GM19324 (cell line): Measurements from ENCODE around the gene OXER1.

Experiments used
- ATAC-seq: cut with Tn5 transposase; IDR thresholded peaks from one replicate; pipeline ENCODE4 v1.9.1; 2021; ENCODE audit warnings: mild to moderate bottlenecking, moderate library complexity; ENCODE audit not compliant: unreplicated experiment, low FRiP score

The OXER1 gene

DNA sequence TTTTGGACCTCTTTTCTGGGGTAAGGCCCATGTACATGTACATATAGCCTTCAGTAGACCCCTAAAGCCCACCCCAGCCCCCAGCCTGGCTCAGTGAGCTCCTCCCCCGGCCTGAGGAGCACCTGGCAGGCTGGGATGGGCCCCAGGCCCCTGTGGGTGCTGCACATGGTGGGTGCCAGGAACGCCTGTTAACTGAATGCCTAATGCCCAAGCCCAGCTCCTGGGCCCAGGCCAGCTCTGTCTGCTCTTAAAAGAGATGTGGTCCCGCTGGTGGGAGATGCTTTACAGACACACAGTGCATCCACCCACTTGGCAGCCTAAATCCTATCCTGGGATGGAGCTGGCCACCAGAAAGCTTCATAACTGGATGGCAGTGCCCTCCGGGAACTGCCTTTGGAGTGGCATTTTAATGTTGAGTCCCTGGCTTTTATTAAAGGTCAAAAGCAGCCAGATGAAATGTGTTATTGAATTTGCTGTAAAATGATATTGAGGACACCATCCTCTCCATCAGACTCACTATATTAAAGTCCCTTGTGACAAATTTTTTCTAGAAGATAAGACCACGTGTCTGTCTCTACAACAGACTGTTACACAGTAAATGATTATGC is 7.7 kb upstream of the OXER1 start:
- ATAC-seq, result no peak

DNA sequence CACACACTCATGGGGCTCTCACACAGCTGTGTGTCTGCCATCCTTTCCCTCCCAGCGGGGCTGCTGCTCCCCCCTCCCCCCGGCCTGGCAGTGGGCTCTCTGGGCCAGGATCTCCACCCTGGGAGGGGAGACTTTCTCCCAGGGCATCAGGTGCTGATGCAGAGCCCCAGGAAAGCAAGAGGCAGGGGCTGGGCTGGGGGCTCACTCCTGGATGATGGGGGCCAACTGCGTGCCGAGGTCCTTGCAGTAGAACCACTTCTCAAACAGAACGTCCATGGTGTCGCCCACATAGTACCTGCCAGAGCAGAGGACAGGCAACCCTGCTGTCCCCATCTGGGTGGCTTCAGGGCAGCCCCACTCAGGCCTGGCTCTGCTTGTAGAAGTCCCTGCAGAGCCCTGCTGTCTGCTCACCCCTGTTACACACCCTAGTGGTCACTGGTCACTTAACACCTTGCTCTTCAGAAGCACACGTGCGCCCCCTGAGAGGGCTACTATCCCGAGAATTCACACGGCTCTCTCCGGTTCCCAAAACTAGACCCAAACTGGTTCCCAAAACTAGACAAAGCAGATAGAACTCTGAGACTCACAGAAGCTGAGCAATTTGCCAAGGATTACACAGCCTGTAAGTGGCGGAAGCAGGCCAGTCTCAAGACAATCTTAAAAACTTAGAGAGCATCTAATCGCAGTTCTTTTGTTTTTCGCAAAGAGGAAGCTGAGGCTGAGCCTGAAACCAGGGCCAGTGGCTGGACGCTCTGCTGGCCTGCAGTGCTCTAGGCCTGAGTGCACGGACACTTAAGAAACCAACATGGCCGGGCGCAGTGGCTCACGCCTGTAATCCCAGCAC is 6.6 kb upstream of the OXER1 start:
- ATAC-seq, result no peak

DNA sequence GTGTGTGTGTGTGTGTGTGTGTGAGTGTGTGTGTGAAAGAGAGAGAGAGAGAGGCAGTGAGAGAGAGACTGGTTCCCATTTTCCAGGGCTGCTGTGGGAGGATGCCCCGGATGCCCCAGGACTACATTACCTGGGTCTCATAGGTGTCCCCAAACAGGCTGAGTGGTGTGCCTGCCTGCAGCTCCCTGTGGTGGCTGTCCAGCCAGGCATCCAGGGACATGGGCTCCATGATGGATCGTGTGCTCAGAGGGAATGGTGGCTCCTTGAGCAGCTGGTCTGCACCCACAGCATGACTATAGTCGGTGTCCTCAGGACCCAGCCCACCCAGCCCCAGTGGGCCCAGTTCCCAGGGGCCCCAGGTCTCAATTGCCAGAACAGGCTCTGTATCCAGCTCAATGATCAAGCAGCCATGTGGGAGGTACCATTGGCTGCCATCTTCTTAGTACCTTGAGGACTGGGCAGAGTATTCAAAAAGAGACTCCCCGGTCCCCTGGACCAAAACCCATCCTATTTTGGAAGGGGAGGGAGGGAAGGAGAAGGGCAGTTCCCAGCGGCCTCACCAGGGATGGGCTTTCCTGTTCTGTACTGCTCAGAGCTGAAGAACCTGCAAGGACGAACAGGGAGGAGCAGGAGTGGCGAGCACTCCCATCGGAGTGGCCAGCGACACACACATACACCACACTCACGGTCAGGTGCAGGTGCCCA is 5.8 kb upstream of the OXER1 start:
- ATAC-seq, result no peak

DNA sequence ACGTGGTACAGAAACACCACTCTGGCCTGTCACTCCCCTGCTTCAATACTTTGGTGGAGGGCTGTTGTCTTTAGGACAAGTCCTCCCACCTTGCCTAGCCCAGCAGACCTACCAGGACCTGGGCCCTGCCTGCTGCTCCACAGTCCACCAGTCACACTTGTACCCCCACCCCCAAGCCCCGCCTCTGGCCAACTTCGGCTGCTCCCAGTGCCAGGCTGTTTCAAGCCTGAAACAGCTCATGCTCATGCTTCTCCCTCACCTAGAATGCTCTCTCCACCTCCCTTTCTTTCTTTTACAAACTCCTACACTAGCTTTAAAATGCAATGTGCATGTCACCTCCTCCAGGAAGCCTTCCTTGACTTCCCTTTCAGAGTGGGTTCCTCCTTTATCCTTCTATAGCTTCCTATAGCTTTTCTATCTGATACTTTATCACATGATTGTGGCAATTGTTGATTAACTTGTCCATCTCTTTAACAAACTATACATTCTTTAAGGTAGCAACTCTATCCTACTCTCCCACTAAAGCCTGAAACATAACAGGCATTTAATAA is 4.8 kb upstream of the OXER1 start:
- no peak for ATAC-seq

DNA sequence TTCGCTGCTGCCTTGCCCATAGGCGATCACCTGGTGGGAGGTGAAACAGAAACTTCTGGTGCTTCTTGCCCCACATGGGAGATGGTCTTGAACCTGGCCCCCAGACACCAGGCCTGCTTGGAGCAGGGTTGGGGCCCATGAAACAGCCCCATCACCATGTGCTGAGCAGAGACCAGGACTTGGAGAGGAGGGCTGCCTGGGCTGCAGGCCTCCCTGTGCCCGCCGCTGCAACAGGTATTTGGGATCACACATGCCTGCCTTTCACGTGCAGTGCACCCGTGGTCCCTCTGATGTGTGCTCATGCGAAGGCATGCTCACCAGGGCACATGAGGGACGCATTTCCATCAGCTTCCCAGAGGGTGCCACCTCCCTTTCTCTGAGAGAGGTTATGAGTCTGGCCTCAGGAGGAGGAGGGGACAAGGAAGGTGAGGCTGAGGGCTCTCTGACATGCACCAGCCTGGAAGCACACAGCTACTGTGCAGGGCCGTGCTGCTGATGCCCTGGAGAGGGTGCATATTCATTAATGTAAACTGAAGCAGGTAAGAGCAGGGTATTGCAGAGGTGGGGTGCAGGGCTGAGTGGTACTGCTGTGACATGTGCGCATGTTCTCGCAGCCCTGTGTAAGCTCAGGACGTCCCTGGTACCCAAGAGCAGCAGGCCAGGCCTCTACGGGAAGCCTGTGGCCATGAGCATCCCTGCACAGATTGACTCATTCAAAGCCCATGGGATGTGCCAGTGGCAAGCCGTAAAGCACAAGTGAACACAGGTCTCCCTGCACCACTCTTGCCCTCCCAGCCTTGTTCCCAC is 4.2 kb upstream of the OXER1 start:
- ATAC-seq, result no peak

DNA sequence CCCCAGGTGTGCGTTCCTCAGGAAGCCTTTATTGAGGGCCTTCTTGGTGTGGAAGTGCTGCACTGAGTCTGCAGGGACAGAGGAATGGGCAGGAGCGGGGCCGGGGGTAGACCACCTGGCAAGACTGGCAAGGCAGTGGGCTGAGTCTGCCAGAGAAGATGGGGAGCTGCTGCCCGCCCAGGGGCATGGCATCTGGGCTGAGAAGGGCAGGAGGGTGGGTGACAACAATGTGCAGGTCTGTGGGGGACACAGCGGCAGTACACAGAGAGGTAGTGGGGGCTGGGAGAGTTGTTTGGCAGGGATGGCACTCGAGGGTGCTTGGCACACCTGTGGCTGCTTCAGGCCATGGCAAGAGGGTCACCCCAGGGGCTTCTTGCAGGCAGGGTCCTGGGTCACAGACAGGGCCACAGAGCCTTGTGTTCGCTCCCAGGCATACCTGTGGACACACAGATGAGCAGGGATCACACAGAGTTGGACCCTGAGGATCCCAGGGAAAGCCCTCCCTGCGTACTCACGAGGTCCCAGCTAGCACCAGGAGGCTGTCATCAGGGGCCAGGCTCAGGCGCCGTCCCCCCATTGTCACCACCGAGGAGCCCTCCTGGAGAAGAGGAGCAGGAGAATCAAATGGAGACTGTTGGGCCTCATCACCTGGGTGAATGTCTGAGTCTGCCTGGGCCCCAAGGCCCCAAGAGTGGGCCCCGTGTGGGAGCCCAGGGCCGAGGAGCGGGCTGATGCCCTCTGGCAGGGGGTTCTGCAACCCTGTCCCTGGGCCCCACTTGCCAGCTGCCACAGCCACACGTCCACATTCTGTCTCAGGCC is 3.4 kb upstream of the OXER1 start:
- no peak for ATAC-seq

DNA sequence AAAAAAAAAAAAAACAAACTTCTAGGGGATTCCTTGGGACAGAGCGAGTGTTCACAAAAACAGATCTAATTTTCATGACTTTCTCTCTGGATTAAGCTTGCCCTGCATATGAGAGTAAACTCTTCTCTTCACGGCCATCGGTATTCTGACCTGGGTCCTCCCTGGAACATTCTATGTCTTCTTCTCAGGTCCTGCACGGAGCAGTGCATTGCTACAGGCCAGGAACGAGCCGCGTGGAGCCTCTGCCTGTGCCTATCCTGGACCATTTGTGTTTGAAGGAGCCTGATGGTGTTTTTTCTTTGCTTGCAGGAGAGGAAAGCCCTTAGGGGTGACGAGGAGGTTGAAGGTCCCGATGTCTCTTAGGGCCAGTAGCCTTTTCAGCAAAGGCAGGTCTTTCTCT is 1.8 kb upstream of the OXER1 start:
- no peak for ATAC-seq

DNA sequence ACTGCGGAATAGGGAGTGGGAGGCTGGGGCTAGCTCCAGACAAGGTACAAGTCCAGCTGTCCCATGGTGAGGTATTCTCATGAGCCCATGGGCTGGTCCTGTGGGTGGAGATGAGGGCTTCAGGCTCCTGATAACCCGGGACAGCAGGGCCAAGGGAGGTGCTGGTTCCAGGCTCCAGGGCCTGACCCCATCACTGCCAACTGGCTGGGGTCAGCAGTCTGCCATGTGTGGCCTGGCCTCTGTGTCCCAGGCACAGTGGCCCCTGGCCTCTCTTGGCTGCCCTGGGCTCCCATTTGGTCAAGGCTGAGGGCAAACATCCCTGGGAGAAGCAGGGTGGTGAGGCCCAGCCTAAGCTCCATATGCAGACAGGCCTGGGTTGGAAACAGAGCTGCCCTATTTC is 966 bp upstream of the OXER1 start:
- ATAC-seq, result no peak

DNA sequence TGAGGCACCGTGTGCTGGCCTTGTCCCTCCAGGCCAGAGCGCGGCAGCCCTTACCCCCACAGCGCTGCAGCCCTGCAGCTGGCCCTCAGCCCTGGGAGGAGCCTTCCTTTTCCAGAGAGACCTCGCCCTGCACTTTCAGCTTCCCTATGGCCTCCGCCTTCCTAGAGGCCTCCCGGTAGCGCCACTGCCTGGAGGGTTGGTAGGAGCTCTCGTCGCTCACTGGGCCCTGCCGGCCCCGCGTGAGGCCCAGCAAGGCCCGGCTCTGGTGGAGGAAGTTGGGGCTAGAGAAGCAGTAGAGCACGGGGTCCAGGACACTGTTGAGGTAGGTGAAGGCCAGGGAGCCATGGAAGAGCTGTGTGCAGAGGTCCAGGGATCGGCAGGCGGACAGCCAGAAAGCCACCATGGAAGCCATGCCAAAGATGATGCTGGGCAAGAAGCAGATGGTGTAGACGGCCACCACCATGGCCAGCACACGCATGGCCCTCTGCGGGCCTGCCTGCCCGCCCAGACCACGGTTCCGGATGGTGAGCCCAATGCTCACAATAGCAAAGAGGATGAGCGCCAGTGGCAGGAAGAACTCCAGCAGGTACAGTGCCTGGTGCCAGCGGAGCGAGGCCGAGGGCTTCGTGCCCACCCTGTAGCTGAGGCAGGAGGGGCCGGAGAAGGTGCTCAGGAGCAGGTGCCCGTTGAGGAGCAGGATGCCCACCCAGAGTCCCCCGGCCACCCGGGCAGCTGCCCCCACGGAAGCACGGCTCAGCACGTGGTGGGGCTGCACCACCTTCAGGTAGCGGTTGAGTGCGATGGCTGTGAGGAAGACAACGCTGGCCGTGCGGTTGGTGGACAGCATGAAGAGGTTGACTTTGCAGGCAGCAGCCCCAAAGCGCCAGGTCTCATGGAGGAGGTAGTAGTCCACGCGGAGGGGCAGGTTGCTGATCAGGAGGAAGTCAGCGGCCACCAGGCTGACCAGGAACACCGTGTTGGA is 821 bp downstream of the OXER1 start:
- no peak for ATAC-seq

DNA sequence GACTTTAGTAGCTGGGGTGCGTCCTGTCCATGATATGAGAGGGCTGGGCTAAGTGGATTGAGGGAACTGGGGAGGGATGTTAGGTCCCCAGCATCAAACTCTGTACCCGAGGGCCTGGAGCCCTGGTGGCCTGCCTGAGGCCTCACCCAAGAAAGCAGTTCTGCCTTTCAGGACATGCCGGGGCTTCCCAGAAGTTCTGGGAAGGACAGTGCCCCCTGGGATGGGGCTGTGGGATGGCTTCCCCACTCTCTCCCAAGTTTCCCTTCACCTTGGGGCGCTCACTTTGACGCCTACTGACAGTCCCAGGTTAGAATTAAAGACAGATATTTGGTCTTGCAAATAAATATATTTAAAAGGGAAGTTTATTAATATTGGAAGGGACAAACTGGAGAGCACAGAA is 1.8 kb downstream of the OXER1 start:
- ATAC-seq, result no peak

DNA sequence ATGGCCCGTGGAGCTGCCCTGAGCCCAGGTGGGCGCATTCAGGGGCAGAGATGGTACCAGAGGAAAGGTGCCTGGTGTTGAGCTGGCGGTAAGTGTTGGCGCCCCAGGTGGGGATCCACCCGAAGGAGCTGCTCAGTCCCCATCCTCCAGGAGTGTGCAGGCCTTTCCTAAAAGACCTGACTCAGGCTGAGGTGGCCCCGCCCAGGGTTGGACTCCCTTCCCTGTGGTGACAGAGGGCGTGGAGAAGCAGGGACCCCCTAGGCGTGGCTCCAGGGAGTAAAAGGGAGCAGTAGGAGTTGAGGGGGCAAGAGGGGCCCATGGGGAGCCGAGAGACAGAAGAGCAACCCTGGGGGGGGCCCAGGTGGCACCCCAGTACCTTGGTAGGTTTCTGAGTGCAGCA is 2.4 kb downstream of the OXER1 start:
- no peak for ATAC-seq

DNA sequence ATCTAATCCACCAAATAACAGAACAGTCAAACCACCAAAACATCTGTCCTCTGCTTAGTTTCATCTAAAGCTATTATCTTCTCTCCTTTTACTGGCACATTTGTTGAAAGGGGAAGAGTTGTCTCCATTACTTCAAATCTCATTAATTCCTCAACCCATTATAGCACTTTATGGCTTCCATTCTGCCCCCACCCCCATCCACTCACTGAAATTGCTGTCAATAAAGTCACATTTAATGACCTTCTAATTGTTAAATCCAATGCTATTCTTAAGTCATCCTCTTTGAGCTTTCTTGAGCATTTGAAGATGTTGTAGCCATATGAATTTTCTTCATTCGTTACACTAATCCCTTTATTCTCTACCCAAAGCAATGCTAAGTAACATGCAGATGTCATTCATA is 5.2 kb downstream of the OXER1 start:
- no peak for ATAC-seq

DNA sequence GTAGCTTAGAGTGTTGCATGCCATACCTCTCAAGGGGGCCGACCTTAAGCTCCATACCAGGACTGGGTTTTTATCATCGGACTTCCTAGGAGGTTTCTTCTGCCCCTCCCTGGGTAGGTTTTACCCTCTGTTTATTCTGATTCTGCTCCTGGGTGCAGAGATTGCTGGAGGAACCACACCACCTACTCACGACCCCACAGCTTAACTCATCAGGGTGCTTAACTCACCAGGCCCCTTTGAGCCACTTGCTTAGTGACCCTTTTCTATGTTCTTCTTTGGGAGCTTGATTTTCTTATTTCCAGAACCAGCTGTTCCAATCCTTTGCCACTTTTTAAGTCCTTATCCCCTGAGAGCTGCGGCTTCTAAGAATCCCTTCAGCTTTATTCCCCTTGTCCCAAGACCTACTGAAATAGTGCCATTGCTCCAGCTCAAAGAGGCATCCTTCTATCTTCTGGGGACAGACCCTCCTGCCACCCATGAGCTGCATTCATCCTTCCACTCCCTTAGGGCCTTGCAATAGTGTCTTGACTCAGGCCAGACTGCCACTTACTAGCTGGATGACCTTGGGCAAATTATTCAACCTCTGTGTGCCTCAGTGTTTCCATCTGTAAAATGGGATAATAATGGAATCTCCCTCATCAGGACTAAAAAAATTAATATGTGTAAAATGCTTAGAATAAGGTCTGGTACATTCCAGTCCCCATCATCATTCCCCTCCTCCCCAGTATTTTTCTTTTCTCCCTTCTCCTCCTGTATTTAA is 5.8 kb downstream of the OXER1 start:
- ATAC-seq, result no peak

DNA sequence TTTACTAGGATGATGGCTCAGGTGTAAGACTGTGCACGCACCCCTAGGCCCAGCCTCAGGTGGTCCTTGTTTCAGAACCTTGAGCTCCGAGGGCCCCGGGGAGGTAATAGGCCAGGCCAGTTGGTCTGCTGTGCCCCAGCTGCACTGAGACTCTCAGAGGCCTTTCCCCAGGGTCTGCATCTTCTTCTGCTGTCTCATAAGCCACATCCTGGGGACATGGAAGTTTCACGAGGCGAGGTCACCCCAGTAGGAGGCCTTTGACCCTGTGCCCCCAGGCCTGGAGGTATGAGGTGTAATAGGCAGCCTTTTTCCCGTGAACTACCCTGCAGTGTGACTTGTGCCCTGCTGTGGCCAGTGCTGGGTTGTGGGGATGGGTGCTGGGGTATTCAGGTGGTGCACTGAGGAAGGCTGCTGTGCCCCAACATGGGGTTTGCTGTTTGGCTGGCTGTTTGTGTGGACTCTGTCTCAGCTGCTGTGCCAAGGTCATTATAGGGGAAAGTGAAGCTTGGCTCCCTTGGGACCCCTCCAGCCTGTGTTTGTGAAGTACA is 6.9 kb downstream of the OXER1 start:
- ATAC-seq, result no peak

DNA sequence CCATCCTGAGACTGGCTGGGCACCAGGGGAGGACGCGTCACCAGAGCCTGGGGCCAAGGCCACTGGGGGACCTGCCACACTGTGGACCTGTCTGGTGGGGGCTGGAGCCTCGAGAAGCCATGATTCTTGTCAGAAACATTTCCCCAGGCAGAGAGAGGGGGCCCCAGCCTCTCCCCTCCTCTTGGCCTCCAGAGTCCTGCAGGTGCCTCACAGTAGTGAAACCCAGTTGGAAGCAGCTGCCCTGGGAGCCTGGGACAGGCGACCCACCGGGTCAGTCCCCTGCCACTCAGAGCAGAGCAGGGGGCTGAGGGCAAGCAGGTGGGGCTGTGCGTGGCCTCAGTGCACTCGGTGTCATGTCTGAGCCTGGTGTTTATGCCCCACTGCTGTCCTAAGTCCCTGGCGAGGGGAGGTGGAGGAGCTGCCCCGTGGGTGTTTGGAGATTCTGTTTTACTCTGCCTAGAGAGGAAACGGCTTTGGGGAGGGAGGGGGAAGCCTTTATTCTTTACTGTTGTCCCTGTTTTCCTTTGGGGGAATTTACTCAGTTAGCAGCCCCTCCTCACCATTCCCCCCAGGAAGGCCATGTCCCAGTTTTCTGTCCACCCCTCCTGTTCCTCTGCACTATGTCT is 7.7 kb downstream of the OXER1 start:
- ATAC-seq, result no peak

DNA sequence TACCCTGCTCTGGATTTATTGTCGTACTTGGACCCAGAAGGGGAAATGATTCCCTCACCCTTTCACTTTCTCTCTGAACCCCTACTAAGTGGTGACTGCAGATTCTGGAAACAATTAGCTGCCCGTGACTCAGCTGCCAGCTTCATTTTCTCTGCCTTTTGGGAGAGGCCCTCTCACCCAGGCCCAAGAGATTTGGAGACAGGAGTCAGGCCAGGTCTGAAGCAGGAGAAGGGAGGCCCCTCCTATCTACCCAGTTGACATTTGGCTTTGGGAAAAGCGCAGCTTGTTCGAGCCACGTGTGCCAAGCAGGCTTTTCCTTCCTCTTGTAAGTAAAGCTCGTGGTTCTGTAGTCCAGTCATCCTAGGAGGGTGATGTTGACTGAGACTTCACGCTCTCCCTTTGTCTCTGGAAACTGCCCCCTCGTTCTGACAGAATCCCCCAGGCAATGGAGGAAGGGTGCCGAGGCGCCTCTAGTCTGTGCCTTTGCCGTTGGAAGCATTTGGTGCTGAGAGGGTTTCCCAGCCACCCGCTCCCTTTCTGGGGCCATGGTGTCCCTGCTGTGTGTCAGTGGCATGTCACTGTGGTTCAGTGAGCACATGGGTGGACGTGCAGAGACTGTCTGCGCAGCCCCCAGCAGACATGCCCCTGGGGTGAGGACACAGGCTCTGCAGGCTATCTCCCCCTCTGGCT is 8.6 kb downstream of the OXER1 start:
- no peak for ATAC-seq

DNA sequence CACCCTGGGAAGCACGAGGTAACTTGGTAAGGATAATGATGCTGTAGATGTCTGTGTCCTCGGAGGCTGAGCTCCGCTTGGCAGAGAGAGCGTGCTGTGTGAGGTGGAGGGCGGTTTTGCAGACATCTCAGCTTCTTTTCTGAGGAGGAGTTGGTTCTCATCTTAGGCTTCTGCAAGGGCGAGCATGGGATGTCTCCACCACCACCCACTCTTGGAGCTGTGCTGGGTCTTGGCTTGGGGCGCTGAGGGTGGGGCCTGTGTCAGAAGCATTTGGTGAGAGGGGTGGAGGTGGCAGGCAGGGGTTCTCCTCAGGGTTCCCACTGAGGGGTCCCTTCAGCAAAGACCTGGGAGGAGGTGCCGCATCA is 9.2 kb downstream of the OXER1 start:
- no peak for ATAC-seq
